H9 (cell line): Measurements from ENCODE around the gene PRSS22. TPM values are rescaled to one million over a fixed set of nuclear protein-coding genes. Genes with fewer than 3 reads are reported as not detected.

Experiments used
- DNase-seq: peaks from one replicate; pipeline ENCODE4 v3.0.0-alpha.2; 2017
- H2AFZ ChIP-seq: one replicate; pipeline ENCODE4 v1.6.1; 2013; ENCODE audit warnings: mild to moderate bottlenecking, low read length, control low read depth, moderate library complexity
- H2AK5ac ChIP-seq: 2 replicates; pipeline ENCODE4 v1.6.1; 2013; ENCODE audit warnings: low read length, control low read depth, mixed read lengths; ENCODE audit not compliant: insufficient read length
- H2BK120ac ChIP-seq: one replicate; pipeline ENCODE4 v1.6.1; 2013; ENCODE audit warnings: low read depth, mild to moderate bottlenecking, low read length, control low read depth, inconsistent platforms; ENCODE audit not compliant: poor library complexity, severe bottlenecking
- H2BK12ac ChIP-seq: 2 replicates; pipeline ENCODE4 v1.6.1; 2013; ENCODE audit warnings: low read length, control low read depth, mixed read lengths, low read depth; ENCODE audit not compliant: insufficient read length
- H2BK15ac ChIP-seq: 2 replicates; pipeline ENCODE4 v1.6.1; 2013; ENCODE audit warnings: low read depth, low read length, control low read depth
- H2BK20ac ChIP-seq: one replicate; pipeline ENCODE4 v1.6.1; 2013; ENCODE audit warnings: low read depth, mild to moderate bottlenecking, low read length, control low read depth, inconsistent platforms; ENCODE audit not compliant: poor library complexity, severe bottlenecking
- H2BK5ac ChIP-seq: 2 replicates; pipeline ENCODE4 v1.6.1; 2013; ENCODE audit warnings: low read length, control low read depth, mixed read lengths; ENCODE audit not compliant: insufficient read length
- H3K14ac ChIP-seq: 2 replicates; pipeline ENCODE4 v1.6.1; 2013; ENCODE audit warnings: low read length, control low read depth; ENCODE audit not compliant: insufficient read depth
- H3K18ac ChIP-seq: 2 replicates; pipeline ENCODE4 v1.6.1; 2013; ENCODE audit warnings: low read depth, mild to moderate bottlenecking, mixed read lengths, low read length, control low read depth; ENCODE audit not compliant: insufficient read length
- H3K23ac ChIP-seq: 2 replicates; pipeline ENCODE4 v1.6.1; 2013; ENCODE audit warnings: low read length, control low read depth, mixed read lengths, low read depth; ENCODE audit not compliant: insufficient read length
- H3K23me2 ChIP-seq: 2 replicates; pipeline ENCODE4 v1.6.1; 2013; ENCODE audit warnings: low read depth, mild to moderate bottlenecking, mixed read lengths, low read length, control low read depth; ENCODE audit not compliant: insufficient read length, poor library complexity, severe bottlenecking
- H3K27ac ChIP-seq: 2 replicates; pipeline ENCODE4 v1.5.1; 2013; ENCODE audit warnings: low read length, control low read depth, mixed read lengths, low read depth; ENCODE audit not compliant: insufficient read length
- H3K27me3 ChIP-seq: 2 replicates; pipeline ENCODE4 v1.6.1; 2013; ENCODE audit warnings: low read length, control low read depth, inconsistent platforms; ENCODE audit not compliant: insufficient read depth
- H3K4ac ChIP-seq: 2 replicates; pipeline ENCODE4 v1.6.1; 2013; ENCODE audit warnings: low read depth, mild to moderate bottlenecking, control low read depth, inconsistent platforms, low read length, moderate library complexity
- H3K4me1 ChIP-seq: 2 replicates; pipeline ENCODE4 v1.6.1; 2013; ENCODE audit warnings: low read length, control low read depth, inconsistent platforms; ENCODE audit not compliant: insufficient read depth
- H3K4me2 ChIP-seq: 2 replicates; pipeline ENCODE4 v1.6.1; 2013; ENCODE audit warnings: low read length, control low read depth, mixed read lengths; ENCODE audit not compliant: insufficient read length, insufficient read depth
- H3K56ac ChIP-seq: 2 replicates; pipeline ENCODE4 v1.6.1; 2013; ENCODE audit warnings: low read depth, mild to moderate bottlenecking, mixed read lengths, low read length, control low read depth; ENCODE audit not compliant: insufficient read length
- H3K79me1 ChIP-seq: 2 replicates; pipeline ENCODE4 v1.6.1; 2013; ENCODE audit warnings: low read depth, mild to moderate bottlenecking, moderate library complexity, low read length, control low read depth, inconsistent platforms; ENCODE audit not compliant: insufficient read depth, poor library complexity, severe bottlenecking
- H3K79me2 ChIP-seq: 2 replicates; pipeline ENCODE4 v1.6.1; 2013; ENCODE audit warnings: low read length, control low read depth, inconsistent platforms; ENCODE audit not compliant: insufficient read depth
- H3K9ac ChIP-seq: 2 replicates; pipeline ENCODE4 v1.6.1; 2013; ENCODE audit warnings: low read length, control low read depth, mixed read lengths; ENCODE audit not compliant: insufficient read length; ENCODE audit errors: extremely low read depth
- H3K9me3 ChIP-seq: one replicate; pipeline ENCODE4 v1.6.1; 2013; ENCODE audit warnings: low read depth, low read length, inconsistent platforms; ENCODE audit not compliant: control insufficient read depth
- H3T11ph ChIP-seq: one replicate; pipeline ENCODE4 v1.6.1; 2013; ENCODE audit warnings: mild to moderate bottlenecking, low read length, control low read depth, inconsistent platforms
- H4K20me1 ChIP-seq: one replicate; pipeline ENCODE4 v1.6.1; 2013; ENCODE audit not compliant: control insufficient read depth, insufficient read length, insufficient read depth
- H4K5ac ChIP-seq: 2 replicates; pipeline ENCODE4 v1.6.1; 2013; ENCODE audit warnings: low read depth, mild to moderate bottlenecking, mixed read lengths, low read length, control low read depth; ENCODE audit not compliant: insufficient read length
- H4K8ac ChIP-seq: replicated peaks from 2 replicates; pipeline ENCODE4 v1.6.1; 2013; ENCODE audit warnings: low read length, control low read depth, mixed read lengths, low read depth; ENCODE audit not compliant: insufficient read length
- H4K91ac ChIP-seq: 2 replicates; pipeline ENCODE4 v1.6.1; 2013; ENCODE audit warnings: low read depth, mild to moderate bottlenecking, moderate library complexity, mixed read lengths, low read length, control low read depth; ENCODE audit not compliant: insufficient read length
- H3K27ac Mint-ChIP-seq, 3 experiments: 2 replicates in 2 of 3; 3 replicates in 1 of 3; pipeline ENCODE4 v1.8.0; 2020 to 2021; ENCODE audit warnings: mixed read lengths in 3 of 3, mild to moderate bottlenecking in 1 of 3, moderate library complexity in 1 of 3
- H3K27me3 Mint-ChIP-seq: 2 replicates; pipeline ENCODE4 v1.8.0; 2021; ENCODE audit warnings: low read depth, mild to moderate bottlenecking, moderate library complexity, mixed read lengths
- H3K36me3 Mint-ChIP-seq, 3 experiments: 2 replicates in 2 of 3; 3 replicates in 1 of 3; pipeline ENCODE4 v1.8.0; 2020 to 2021; ENCODE audit warnings: low read depth in 3 of 3, mixed read lengths in 3 of 3; ENCODE audit not compliant: insufficient read depth in 1 of 3
- H3K4me1 Mint-ChIP-seq, 2 experiments: 2 replicates each; pipeline ENCODE4 v1.8.0; 2020; ENCODE audit warnings: mixed read lengths in 2 of 2
- H3K4me3 Mint-ChIP-seq, 2 experiments: 2 replicates in 1 of 2; 3 replicates in 1 of 2; pipeline ENCODE4 v1.8.0; 2020 to 2021; ENCODE audit warnings: mild to moderate bottlenecking in 2 of 2, mixed read lengths in 2 of 2, moderate library complexity in 1 of 2
- H3K9me3 Mint-ChIP-seq, 2 experiments: 2 replicates in 1 of 2; 3 replicates in 1 of 2; pipeline ENCODE4 v1.8.0; 2020; ENCODE audit warnings: mild to moderate bottlenecking in 2 of 2, mixed read lengths in 2 of 2, moderate library complexity in 1 of 2
- WGBS: extraction: QIAGEN DNeasy Blood & Tissue Kit; methylation state at CpG from one replicate; pipeline ENCODE4 v1.1.7; 2013; ENCODE audit warnings: missing lambda C conversion rate, low lambda C conversion rate, mixed read lengths; ENCODE audit not compliant: insufficient read length; ENCODE audit errors: extremely low coverage; 5-methylcytosine and 5-hydroxymethylcytosine counted together
- total RNA-seq: library from RNA; stranded (reverse); gene quantifications from 2 replicates; pipeline ENCODE4 v1.2.1, GENCODE V29; 2021
- TF ChIP-seq, protein P1 (sequence below): fragments of 200-600 bp; sonication (generic); conservative IDR thresholded peaks from 3 replicates; pipeline ENCODE4 v1.8.0; 2021; ENCODE audit warnings: antibody characterized with exemption, mild to moderate bottlenecking

PRSS22 gene
- total RNA-seq, 1 experiment from 2014 or later, result 1.9 TPM

GRCh38 chr16:2855536-2855935, 2.4 kb downstream of the PRSS22 start:
- no peak overlapping the region for H4K5ac ChIP-seq
- Mint-ChIP-seq H3K4me1 (peaks cover 5 to 7% of the 10 kb centered on the region in 2 experiments; a peak in 3 of 4 replicates), H3K27me3 (peaks cover 22% of the 10 kb centered on the region), H3K9me3 (peaks cover 14 to 20% of the 10 kb centered on the region in 2 experiments), H3K4me3 (no peak overlapping the region), H3K36me3 (peaks cover 0 to 11% (median 10%) of the 10 kb centered on the region in 3 experiments; a peak in 6 of 7 replicates), H3K27ac (no peak overlapping the region)
- no peak overlapping the region for H3K23ac ChIP-seq
- no peak overlapping the region for H3K9ac ChIP-seq
- no peak overlapping the region for H2AFZ ChIP-seq
- TF ChIP-seq, protein P1, sequence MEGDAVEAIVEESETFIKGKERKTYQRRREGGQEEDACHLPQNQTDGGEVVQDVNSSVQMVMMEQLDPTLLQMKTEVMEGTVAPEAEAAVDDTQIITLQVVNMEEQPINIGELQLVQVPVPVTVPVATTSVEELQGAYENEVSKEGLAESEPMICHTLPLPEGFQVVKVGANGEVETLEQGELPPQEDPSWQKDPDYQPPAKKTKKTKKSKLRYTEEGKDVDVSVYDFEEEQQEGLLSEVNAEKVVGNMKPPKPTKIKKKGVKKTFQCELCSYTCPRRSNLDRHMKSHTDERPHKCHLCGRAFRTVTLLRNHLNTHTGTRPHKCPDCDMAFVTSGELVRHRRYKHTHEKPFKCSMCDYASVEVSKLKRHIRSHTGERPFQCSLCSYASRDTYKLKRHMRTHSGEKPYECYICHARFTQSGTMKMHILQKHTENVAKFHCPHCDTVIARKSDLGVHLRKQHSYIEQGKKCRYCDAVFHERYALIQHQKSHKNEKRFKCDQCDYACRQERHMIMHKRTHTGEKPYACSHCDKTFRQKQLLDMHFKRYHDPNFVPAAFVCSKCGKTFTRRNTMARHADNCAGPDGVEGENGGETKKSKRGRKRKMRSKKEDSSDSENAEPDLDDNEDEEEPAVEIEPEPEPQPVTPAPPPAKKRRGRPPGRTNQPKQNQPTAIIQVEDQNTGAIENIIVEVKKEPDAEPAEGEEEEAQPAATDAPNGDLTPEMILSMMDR, result no peak
- H3K4ac ChIP-seq, result no peak overlapping the region
- no peak overlapping the region for H4K8ac ChIP-seq
- no peaks in the 10 kb centered on the region for H4K20me1 ChIP-seq
- H2AK5ac ChIP-seq, result no peak overlapping the region
- H2BK20ac ChIP-seq, result no peak overlapping the region
- no peak for DNase-seq
- H2BK15ac ChIP-seq, result no peak overlapping the region
- no peaks in the 10 kb centered on the region for H3K27me3 ChIP-seq
- no peak overlapping the region for H3K14ac ChIP-seq
- no peaks in the 10 kb centered on the region for H3K79me2 ChIP-seq
- no peak overlapping the region for H3K56ac ChIP-seq
- H3K4me1 ChIP-seq, result no peaks in the 10 kb centered on the region; the same call in 1 of the 2 replicates
- H3K18ac ChIP-seq, result no peak overlapping the region
- no peak overlapping the region for H3K27ac ChIP-seq
- no peak overlapping the region for H2BK12ac ChIP-seq
- no peaks in the 10 kb centered on the region for H3K79me1 ChIP-seq
- WGBS, result no CpG with 5 or more reads among the region's 6 CpGs
- no peak overlapping the region for H4K91ac ChIP-seq
- H2BK5ac ChIP-seq, result no peak overlapping the region
- no peak overlapping the region for H2BK120ac ChIP-seq
- H3K4me2 ChIP-seq, result no peak overlapping the region
- H3K9me3 ChIP-seq, result no peaks in the 10 kb centered on the region
- peaks cover 5% of the 10 kb centered on the region for H3K23me2 ChIP-seq
- no peak overlapping the region for H3T11ph ChIP-seq
